Prostate gland (tissue), 2 donors: ENCODE results near the gene AP5S1. TPM values are rescaled to one million over a fixed set of nuclear protein-coding genes. Genes with fewer than 3 reads are reported as not detected.

ENCODE experiments used
- DNase-seq: peaks from one replicate; pipeline ENCODE4 v3.0.0-alpha.2; 2019; ENCODE audit warnings: low spot score
- H3K27ac ChIP-seq, 2 donors: fragments of 200-600 bp; sonication (generic); 2 replicates each; pipeline ENCODE4 v1.5.1; 2017 to 2019
- H3K27me3 ChIP-seq: fragments of 200-600 bp; sonication (generic); replicated peaks from 2 replicates; pipeline ENCODE4 v1.5.1; 2019; ENCODE audit not compliant: insufficient read depth
- H3K36me3 ChIP-seq, 2 donors: fragments of 200-600 bp; sonication (generic); 1 replicate in 1 of 2; 2 replicates in 1 of 2; pipeline versions ENCODE4 v1.5.1 to v1.8.1; 2017 to 2019
- H3K4me1 ChIP-seq: fragments of 200-600 bp; sonication (generic); replicated peaks from 2 replicates; pipeline ENCODE4 v1.5.1; 2019
- H3K4me3 ChIP-seq, 2 donors: fragments of 200-600 bp; sonication (generic); 2 replicates each; pipeline ENCODE4 v1.5.1; 2017 to 2019
- H3K9me3 ChIP-seq: fragments of 200-600 bp; sonication (generic); 2 replicates; pipeline ENCODE4 v1.5.1; 2017
- CTCF ChIP-seq, 4 experiments: fragments of 200-600 bp in 2 of 4; fragments of 450-650 bp in 2 of 4; sonication (generic) in 2 of 4; IDR thresholded peaks; 1 replicate in 3 of 4; 2 replicates in 1 of 4; pipeline ENCODE4 v1.5.1; 2016 to 2019; ENCODE audit warnings: antibody characterized with exemption in 4 of 4, mild to moderate bottlenecking in 2 of 4, moderate library complexity in 2 of 4
- POLR2A ChIP-seq: fragments of 450-650 bp; IDR thresholded peaks from one replicate; pipeline ENCODE4 v1.6.1; 2016; ENCODE audit warnings: antibody characterized with exemption, mild to moderate bottlenecking
- POLR2AphosphoS5 ChIP-seq: sonication (generic); formaldehyde crosslinking; IDR thresholded peaks from one replicate; pipeline ENCODE4 v1.6.1; 2017; ENCODE audit warnings: antibody characterized with exemption
- whole genome bisulfite sequencing: methylation state at CpG from one replicate; pipeline ENCODE4 v1.1.5; 2018; 5-methylcytosine and 5-hydroxymethylcytosine counted together
- intact Hi-C: fragments of 100-400 bp; cut with DNase I; formaldehyde crosslinking; loops from one replicate; pipeline ENCODE4 v1.14.2; 2022
- total RNA-seq, 2 donors: library from RNA; depleted of rRNA; stranded (reverse); fragments of >200 nt; gene quantifications; one replicate each; pipeline ENCODE4 v1.1.0, GENCODE V29; 2016

Gene AP5S1
- total RNA-seq, 2 donors from 2014 or later: 21.1 to 28.0 TPM

GRCh38 chr20:3869839-3870634, 49.7 kb downstream of the AP5S1 start:
- no peak for DNase-seq
- Histone ChIP-seq H3K27ac (no peak overlapping the region), H3K27me3 (no peaks in the 10 kb centered on the region), H3K4me1 (no peaks in the 10 kb centered on the region), H3K4me3 (no peak overlapping the region), H3K36me3 (peaks cover 4 to 16% of the 10 kb centered on the region in 2 donors), H3K9me3 (no peaks in the 10 kb centered on the region)
- TF ChIP-seq POLR2A: no peak
- no peak for TF ChIP-seq CTCF (IDR thresholded peaks at IDR 0.05)
- TF ChIP-seq POLR2AphosphoS5: no peak
- 85% methylated on average over 10 of the region's 10 CpGs for WGBS
- intact Hi-C loops: no loop called here

- Histone ChIP-seq H3K4me3 (no peak overlapping the region), H3K9me3 (no peaks in the 10 kb centered on the region), H3K27me3 (no peaks in the 10 kb centered on the region), H3K36me3 (peaks cover 2 to 5% of the 10 kb centered on the region in 2 donors), H3K4me1 (no peaks in the 10 kb centered on the region), H3K27ac (no peak overlapping the region)
- no peak for TF ChIP-seq CTCF (IDR thresholded peaks at IDR 0.05)
- no peak for TF ChIP-seq POLR2AphosphoS5
- TF ChIP-seq POLR2A: no peak
- 86% methylated on average over 4 of the region's 4 CpGs for WGBS
- intact Hi-C loops: no loop called here
- no peak for DNase-seq
Observed at GRCh38 chr20:3871550-3872265, 51.4 kb downstream of the AP5S1 start.

- no peaks in the 10 kb centered on the region for H3K4me1 ChIP-seq
- no peak for DNase-seq
- H3K27ac ChIP-seq: no peak overlapping the region
- H3K9me3 ChIP-seq: no peaks in the 10 kb centered on the region
- no peak for TF ChIP-seq CTCF (IDR thresholded peaks at IDR 0.05)
- TF ChIP-seq POLR2AphosphoS5: no peak
- TF ChIP-seq POLR2A: no peak
- no peaks in the 10 kb centered on the region for H3K27me3 ChIP-seq
- intact Hi-C loops: no loop called here
- WGBS: 94% methylated on average over 5 of the region's 5 CpGs
- H3K4me3 ChIP-seq: no peak overlapping the region
- H3K36me3 ChIP-seq: no peaks in the 10 kb centered on the region
Observed at GRCh38 chr20:3873507-3873906, 53.2 kb downstream of the AP5S1 start.

- TF ChIP-seq POLR2A: no peak
- TF ChIP-seq POLR2AphosphoS5: no peak
- TF ChIP-seq CTCF (IDR thresholded peaks at IDR 0.05): no peak
- DNase-seq: no peak
- WGBS: 59% methylated on average over 3 of the region's 3 CpGs
- Histone ChIP-seq H3K36me3 (no peaks in the 10 kb centered on the region), H3K4me1 (no peaks in the 10 kb centered on the region), H3K9me3 (no peaks in the 10 kb centered on the region), H3K4me3 (no peak overlapping the region), H3K27ac (no peak overlapping the region), H3K27me3 (no peaks in the 10 kb centered on the region)
- intact Hi-C loops: no loop called here
Observed at GRCh38 chr20:3874194-3874844, 54.0 kb downstream of the AP5S1 start.
